ENCODE data around the gene MCEE. TPM values are rescaled to one million over a fixed set of nuclear protein-coding genes. Genes with fewer than 3 reads are reported as not detected.
A peak's percentile ranks its signal among the peaks of the same experiment; 100 is the strongest.
"Not testable (repeated sequence)": the region's sequence is repeated elsewhere in the genome, so short reads cannot be mapped to it uniquely, and the experiment has no call there.

MCEE gene
- total RNA-seq, 1 donor from 2014 or later = 25.1 TPM

GRCh38 chr2:71089475-71089874 lies 40.6 kb downstream of the MCEE start:
- intact Hi-C loops (cut with DNase I) = not testable (repeated sequence)

GRCh38 chr2:71085325-71086003 lies 44.6 kb downstream of the MCEE start:
- intact Hi-C loops (cut with DNase I); ATAC-seq; DNase-seq (ENCODE audit: low spot score): not testable (repeated sequence)

More at GRCh38 chr2:71089475-71089874, 40.6 kb downstream of the MCEE start:
- not testable (repeated sequence) for ATAC-seq; DNase-seq (ENCODE audit: low spot score)

DNA sequence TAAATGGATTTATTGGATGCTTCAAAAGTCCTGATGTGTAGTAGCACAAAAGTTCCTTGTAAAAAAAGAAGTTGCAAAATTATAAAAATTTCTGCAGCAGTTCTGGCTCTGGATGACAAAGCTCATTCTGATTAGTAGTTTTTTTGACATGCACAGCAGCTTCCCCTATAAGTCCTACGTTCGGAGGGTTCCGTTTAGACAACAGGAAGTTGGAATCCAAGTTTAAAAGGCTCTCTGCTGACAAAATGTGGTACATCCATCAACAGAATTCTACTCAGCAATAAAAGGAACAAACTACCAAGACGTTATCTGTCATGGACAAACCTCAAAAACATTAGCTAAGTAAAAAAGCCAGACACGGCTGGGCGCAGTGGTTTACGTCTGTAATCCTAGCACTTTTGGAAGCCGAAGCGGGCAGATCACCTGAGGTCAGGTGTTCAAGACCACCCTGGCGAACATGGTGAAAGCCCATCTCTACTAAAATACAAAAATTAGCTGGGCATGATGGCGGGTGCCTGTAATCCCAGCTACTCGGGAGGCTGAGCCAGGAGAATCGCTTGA lies 46.2 kb downstream of the MCEE start:
- ATAC-seq; intact Hi-C loops (cut with DNase I); DNase-seq (ENCODE audit: low spot score): not testable (repeated sequence)

DNA sequence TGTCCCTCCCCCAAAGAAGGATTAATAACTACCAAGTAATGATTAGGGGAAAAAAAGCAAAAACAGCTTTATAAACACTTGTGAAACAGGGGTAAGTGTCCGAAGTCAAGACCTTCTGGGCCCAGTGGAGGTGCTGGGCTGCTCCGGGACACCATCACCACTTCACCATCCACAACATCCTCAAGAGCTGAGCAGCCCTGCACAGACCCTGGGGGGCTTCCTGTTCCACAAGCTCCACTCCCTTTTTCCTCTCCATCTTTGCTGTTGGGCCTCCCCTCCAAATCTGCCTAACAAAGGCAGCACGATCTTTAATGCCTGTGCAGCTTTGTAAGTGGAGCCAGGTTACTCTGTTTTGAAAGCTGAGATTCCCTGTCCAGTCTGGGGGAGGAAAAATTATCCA lies 46.7 kb downstream of the MCEE start:
- intact Hi-C loops (cut with DNase I); DNase-seq (ENCODE audit: low spot score); ATAC-seq: not testable (repeated sequence)

DNA sequence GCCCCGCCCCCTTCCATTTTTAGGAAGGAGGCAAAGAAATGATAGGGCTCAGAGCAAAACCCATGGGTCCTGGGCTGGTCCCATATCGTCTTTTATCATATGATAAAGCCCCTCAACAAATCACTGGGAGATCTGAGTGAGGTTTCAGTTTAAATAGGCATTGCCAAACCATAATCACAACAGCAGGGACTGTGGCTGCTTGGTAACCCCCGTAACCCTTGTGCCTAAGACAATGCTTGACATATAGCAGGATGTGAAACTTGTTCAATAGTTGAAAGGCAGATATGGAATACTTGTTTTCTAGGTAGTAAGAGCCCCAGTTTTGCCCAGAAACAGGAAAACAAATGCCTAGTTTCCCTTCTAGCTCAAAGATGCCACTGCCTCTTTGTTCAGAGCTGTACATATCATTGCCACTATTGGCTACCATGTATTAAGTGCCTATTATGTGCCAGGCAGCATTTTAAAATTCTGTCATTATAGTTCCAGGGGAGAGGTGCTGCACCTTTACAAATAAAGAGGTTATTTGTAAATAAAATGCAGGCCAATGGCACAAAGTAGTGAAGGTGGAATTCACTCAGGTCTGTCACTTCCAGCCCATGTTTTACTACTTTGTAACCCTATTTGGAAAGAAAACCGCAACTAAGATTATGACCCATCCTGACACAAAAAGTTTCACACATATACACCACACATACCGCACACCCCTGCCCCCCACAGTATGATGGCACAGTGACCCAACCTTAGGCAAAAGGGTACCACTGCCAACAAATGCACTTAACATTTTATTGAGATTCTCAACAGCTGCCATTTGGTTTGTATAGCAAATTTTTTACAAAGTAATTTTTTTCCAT lies 47.4 kb downstream of the MCEE start:
- intact Hi-C loops (cut with DNase I) = no loop called here
- DNase-seq (ENCODE audit: low spot score) (no peak), ATAC-seq (no peak)

GRCh38 chr2:71078624-71079023 lies 51.4 kb downstream of the MCEE start:
- ATAC-seq (no peak), DNase-seq (ENCODE audit: low spot score) (no peak)
- intact Hi-C loops (cut with DNase I) = no loop called here

DNA sequence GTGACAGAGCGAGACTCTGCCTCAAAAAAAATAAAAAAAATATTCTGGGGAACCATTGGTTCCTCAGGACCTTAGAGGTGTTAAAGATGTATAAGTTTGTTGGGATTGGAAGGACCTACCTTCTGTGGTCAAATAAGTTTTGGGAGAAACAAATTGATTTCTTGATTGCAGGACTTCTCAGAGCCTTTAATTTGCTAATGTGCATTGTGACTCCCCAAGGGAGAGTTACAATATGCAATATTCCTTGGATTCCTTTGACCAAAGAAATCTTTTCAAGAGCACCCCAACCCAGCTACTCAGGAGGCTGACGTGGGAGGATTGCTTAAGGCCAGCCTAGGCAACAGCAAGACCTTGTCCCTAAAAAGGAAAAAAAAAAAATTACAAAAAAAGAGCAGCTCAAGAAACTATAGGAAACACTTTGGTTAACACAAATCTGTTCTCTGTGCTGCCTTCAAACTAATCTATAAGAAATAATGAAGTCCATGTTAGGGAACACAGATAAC lies 55.1 kb downstream of the MCEE start:
- DNase-seq (ENCODE audit: low spot score) (no peak), ATAC-seq (no peak)
- intact Hi-C loops (cut with DNase I) = no loop called here

DNA sequence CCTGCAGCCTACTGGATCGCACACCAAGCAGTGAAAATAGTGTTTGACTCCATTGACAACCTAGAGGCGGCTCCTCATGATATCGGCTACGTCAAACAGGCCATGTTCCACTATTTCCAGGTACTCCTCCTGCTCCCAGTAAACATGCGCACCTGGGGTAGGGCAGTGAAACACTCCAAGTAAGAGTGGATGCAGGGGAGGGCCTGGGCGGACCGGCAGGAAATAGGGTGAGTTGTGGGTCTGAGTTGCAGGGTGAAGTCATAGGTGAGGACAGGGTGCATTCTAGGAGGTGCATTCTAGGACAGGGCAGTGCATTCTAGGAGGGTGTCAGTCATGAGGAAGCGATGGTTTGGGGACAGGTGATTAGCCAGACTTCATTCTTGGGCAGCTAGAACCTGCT lies 56.6 kb downstream of the MCEE start:
- intact Hi-C loops (cut with DNase I) = no loop called here
- no peak for ATAC-seq
- DNase-seq (ENCODE audit: low spot score) = no peak

- no peak for ATAC-seq
- intact Hi-C loops (cut with DNase I) = no loop called here
- no peak for DNase-seq (ENCODE audit: low spot score)
These were observed 57.5 kb downstream of the MCEE start for GRCh38 chr2:71072492-71072891.

GRCh38 chr2:71071681-71072398 lies 58.2 kb downstream of the MCEE start:
- intact Hi-C loops (cut with DNase I) = no loop called here

GRCh38 chr2:71070294-71071093 lies 59.5 kb downstream of the MCEE start:
- ATAC-seq (no peak), DNase-seq (ENCODE audit: low spot score) (no peak)
- intact Hi-C loops (cut with DNase I) = no loop called here

More at GRCh38 chr2:71071681-71072398, 58.2 kb downstream of the MCEE start:
- DNase-seq (ENCODE audit: low spot score) (no peak), ATAC-seq (no peak)

DNA sequence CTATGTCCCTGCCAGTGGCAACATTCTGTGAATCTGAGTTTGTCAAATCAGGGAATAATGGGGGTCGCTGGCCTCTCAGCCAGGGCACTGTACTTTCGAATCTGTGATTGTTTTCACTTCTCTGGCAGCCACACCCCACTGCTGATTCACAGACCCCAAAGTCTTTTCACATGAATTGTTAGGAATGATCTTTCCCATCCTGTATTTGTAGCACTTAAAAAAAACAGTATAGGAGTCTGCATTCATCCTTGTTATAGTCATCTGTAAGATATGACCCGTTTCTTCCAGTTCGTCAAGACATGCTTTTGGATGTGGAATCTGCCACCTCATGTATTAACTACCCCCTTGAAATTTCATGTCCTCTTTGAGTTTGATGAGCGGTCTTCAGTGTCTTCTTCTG lies 60.7 kb downstream of the MCEE start:
- intact Hi-C loops (cut with DNase I) = no loop called here
- DNase-seq (ENCODE audit: low spot score) = no peak
- no peak for ATAC-seq

GRCh38 chr2:71068218-71069035 lies 61.6 kb downstream of the MCEE start, which contains the start of gene NAGK:
Gene NAGK, plus strand, starts transcription at chr2:71068648. Its CDS starts 36 bp downstream, at chr2:71068684.
- ATAC-seq (peak; percentile 97), DNase-seq (ENCODE audit: low spot score) (peak; percentile 98)
- intact Hi-C loops (cut with DNase I) = no loop called here

- peak; percentile 33 for ATAC-seq
- no peak for DNase-seq (ENCODE audit: low spot score)
- intact Hi-C loops (cut with DNase I) = no loop called here
These were observed 62.3 kb downstream of the MCEE start for GRCh38 chr2:71067567-71068217.

- intact Hi-C loops (cut with DNase I) = no loop called here
- DNase-seq (ENCODE audit: low spot score) (no peak), ATAC-seq (no peak)
These were observed 63.2 kb downstream of the MCEE start for GRCh38 chr2:71066856-71067255.

DNA sequence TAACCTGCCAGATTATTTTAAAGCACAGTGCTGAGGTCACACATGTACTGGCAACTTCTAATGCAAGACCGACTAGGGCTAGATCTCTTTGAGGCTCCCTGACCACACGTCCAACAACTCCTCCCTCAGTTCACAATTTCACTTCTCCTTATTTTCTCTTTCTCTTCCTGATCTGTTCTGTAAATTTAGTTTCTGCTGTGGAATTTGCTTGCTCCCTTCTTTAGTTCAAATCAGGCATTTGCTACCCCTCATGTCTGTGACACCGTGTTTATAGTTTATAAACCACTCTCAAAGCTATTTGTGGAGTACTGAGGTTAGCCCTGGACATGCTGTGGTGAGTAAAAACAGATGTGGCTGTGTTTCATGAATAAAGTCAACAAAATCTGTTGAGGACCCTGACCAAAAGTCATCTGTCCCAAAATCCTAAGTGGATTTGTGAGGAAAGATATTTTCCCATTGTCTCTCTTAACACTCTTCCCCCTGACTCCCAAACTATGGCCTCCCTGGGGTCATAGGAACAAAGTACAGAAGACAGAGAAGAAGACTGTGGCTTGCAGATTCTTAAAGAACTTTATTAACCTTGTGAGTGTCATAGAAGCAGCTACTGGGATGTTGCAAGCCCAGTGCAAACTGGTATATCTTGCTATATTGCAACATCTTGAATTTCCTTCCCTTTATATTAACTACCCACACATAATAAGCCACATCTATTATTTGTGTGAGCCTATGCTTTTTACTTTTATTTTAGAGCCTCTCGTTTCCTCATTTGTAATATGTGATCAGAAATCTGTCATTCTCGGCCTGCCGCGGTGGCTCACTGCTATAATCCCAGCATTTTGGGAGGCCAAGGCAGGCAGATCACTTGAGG lies 65.0 kb downstream of the MCEE start:
- no peak for ATAC-seq
- intact Hi-C loops (cut with DNase I) = no loop called here
- DNase-seq (ENCODE audit: low spot score) = no peak

All from sciatic nerve (tissue), 2 donors.